GM23248 (cell line): ENCODE measurements around the gene MFAP4.

Experiments
- EZH2 ChIP-seq: fragments of 200-600 bp; sonication (generic); IDR thresholded peaks from 2 replicates; pipeline ENCODE4 v1.6.1; 2018; ENCODE audit warnings: antibody characterized with exemption, mild to moderate bottlenecking; ENCODE audit not compliant: insufficient read depth, poor library complexity, severe bottlenecking
- EZH2phosphoT487 ChIP-seq: fragments of 200-600 bp; sonication (generic); IDR thresholded peaks from 2 replicates; pipeline ENCODE4 v1.6.1; 2018; ENCODE audit warnings: antibody characterized with exemption, moderate library complexity, mild to moderate bottlenecking, low read depth; ENCODE audit not compliant: insufficient read depth

- TF ChIP-seq EZH2phosphoT487 (no peak), EZH2 (no peak)
Measured at GRCh38 chr17:19412984-19413383, 26.0 kb upstream of the MFAP4 start.
